Stimulated activated CD4-positive, alpha-beta T cell treated with anti-CD3 and anti-CD28 coated beads, Interleukin-12 subunit alpha, Interleukin-12 subunit beta, amount 100 ng/mL, for 48 hours (primary cell): Measurements from ENCODE around the gene GAN.

Experiments
- DNase-seq, 3 donors: peaks; one replicate each; pipeline ENCODE4 v3.0.0-alpha.2; 2020; ENCODE audit warnings: low read depth in 2 of 3, low spot score in 1 of 3

Gene GAN

DNA sequence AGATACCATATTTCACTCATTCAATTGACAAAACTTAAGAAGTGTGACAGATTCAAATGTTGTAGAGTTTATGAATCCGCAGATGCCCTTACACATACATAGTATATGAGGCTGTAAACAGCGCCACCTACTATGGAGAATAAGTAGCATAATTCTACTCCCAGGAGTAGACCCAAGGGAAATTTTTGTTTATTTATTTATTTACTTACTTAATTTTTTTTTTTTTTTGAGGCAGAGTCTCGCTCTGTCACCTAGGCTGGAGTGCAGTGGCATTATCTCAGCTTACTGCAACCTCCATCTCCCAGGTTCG is 35.5 kb downstream of the GAN start:
- DNase-seq = no peak

DNA sequence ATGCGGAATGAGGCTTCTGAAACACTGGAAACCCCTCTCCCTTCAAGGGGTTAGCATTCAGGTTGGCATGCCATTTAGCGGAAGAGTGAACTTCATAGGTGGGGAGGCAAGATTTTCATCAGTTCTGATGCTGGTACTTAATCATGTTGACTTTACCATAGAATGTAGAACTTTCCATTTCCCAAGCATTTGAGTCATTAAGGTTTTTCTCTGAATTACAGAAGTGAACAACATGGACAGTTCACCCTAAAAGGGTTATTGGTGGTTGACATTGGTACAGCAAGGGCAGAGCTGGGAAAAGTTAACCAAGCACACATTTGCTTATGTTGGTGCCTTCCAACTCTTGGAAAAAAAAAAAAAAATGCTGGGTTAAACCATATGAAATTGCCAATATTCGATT is 39.1 kb downstream of the GAN start:
- no peak for DNase-seq

DNA sequence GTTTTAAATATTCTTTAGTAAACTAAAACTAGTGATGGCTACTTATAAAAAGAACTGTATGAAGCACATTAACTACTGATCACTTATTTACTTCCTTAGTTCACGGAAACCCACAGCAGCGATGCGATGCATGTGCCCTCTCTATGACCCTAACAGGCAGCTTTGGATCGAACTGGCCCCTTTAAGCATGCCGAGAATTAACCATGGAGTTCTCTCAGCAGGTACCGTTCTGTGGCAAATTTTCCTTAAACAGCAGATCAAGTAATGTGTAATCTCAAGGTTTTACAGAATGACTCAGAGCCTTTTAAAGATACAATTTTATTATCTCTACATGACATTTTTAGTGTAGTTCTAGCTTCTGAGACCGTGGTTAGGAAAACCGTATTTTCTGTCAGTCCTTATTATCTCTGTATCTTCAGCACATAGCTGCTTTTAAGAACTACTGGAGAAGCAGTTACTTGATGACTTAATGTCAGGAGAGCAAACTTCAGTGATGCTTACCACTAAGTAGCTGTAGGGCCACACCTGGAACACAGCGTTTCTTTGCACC is 43.0 kb downstream of the GAN start:
- DNase-seq = no peak

DNA sequence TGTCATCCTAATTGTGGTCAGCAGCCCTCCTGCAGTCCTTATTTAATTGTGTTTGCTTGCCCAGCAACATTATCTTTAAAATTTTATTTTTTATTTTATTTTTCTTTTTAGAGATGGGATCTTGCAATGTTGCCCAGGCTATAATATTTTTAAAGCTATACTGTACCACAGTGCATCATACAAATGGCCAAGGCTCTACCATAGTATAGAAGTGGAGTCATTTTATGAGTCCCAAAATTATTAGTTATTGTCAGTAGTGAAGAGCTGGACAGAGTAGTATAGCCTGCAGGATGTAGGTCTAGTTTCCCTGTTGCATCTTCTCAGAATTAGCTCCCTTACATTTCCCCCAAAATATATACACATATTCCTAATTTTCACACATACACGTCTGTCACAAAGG is 44.1 kb downstream of the GAN start:
- no peak for DNase-seq

DNA sequence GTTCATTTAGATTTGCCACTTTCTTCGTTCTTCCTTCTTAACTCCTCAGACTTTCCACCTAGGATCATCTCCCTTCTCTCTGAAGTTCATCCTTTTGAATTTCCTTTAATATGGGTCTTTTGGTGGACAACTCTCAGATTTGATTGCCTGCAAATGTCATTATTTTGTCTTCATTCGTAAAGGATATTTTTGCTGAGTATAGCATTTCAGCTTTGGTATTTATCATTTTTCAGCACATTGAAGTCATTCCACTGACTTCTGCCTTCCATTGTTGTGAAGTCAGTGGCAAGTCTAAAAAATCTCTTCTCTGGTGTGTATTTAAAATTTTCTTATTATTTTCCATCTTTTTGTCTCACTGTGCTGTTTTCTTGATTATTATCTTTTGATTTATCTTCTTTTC is 45.4 kb downstream of the GAN start:
- DNase-seq = no peak

DNA sequence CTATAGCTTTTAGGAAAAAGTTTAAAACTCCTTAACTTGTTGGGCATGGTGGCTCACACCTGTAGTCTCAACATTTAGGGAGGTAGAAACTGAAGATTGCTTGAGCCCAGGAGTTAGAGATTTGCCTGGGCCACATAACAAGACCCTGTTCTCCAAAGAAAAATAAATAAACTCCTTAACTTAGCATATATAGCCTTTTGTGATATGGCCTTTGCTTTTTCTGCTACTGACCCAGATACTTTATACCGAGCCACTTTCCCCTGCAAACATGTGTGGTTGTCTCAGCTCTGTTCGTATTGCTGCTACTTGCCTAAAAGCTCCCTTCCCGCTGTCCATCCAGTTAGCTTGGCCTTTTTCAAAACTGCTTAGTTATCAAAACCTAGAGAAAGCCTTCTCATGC is 51.0 kb downstream of the GAN start:
- DNase-seq = no peak

DNA sequence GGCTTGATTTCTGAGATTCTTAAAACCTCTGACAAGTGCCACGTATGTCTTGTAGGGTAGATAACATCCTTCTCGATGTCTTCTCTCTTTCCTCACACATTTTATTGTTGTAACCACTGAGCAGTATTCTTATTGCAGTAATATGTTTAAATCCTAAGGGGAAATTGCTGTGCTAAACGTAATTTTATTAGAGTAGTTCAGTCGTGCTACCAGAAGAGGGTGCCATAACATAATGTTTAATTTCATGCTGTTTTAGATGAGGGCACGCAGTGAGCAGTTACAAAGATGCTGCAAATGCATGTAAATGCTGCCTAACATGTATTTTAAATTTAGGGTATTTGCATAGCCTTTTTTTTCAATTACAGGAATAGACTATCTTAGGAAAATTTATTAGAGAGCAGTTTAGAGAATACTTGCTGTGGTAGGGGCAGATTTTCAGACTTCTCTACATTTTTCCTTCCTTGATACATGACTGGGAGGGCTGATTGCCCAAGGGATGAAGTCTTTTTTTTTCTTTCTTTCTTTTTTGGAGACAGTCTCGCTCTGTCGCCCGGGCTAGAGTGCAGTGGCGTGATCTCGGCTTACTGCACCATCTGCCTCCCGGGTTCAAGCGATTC is 51.7 kb downstream of the GAN start:
- peak in 1 of 3 donors; percentile 8 for DNase-seq

DNA sequence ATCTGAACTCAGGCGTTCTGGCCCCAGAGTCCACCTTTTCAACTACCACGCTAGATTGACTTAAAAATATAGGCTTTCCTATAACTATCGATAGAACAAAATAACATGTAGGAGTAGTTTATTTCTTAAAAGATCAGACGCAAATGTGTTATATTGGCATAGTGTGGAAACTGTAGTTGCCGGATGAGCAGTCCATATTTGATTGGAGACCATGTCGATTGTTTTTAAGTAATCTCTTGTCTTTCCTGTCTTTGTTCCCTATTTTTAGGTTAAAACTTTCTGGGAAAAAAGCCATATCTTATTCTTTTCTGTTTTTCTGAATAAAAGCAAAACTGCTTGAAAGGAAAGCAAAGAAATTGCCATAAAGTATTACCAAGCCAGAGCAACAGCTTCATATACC is 53.1 kb downstream of the GAN start:
- DNase-seq = no peak

DNA sequence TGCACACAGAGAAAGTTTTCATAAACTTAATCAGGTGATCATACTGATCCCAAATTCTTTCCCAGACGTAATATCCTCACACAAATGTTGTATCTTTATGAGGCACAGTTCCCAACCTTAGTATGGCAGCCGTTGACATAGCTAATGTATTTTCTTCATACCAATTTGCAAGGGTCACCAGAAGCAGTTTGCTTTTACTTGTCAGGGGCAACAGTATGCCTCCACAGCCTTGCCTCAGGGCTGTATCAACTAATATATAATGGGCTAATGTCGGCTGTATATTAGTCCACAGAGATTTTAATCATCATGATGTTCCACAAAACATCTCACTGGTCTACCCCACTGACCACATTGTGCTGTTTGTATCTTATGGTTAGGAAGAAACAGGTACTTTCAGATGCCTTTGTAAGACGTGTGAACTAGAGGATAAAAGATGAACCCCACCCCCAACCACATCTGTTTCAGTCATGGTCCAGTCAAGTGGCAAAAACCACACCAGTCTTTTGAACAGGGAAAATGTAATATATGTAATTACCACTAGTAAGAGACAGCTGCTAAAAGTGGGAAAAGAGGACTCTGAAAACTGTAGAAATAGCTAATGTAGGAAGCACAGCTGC is 55.2 kb downstream of the GAN start:
- DNase-seq = no peak

DNA sequence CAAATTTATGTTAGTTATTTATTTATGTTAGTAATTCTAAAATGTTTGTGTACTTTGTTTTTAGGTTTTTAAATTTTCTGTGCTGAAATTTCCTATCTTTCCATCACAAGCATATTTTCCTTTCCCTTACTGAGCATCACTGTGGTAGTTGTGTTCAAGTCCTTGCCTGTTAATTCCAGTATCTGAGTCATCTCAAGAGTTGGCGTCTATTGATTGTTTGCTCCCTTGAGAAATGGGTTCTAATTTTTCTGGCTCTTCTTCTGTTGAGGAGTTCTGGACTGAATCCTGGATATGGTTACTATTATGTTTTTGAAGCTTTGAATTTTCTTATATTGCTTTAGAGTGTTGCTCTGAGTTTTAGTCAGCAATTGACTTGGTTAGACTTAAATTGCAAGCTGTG is 56.3 kb downstream of the GAN start:
- DNase-seq = no peak

DNA sequence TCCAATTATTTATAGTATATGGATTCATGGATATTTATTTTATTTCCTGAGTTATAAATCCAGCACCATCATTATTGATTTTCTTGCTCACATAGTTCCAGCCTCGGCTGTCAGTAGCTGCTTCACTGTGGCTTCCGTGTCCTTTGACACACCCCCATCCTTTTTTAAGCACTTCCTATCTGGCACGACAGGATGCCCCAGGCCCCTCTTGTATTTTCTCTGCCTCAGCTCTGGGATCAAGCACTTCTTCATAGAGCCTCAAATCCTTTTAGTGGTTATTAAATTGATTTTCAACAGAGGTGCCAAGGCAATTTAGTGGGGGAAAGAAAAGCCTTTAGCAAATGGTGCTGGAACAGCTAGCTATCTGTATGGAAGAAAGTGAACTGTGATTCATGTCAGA is 59.8 kb downstream of the GAN start:
- no peak for DNase-seq

DNA sequence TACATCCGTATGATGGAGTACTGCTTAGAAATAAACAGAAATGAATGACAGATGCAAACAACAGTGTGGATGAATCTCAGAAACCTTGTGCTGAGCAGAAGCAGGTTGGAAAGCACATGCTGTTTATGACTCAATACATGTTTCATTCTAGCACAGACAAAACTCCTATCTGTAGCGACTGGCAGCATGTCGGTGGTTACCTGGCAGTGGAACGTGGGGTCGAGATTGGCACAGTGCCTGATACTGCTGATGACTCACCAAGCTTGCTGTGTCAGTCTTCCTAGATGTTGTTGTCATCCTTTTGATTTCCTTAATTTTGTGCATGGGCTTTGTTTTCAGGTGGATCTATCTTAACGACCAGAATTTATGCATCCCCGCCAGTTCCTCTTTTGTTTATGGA is 62.1 kb downstream of the GAN start:
- peak in 1 of 3 donors; percentile 3 for DNase-seq

DNA sequence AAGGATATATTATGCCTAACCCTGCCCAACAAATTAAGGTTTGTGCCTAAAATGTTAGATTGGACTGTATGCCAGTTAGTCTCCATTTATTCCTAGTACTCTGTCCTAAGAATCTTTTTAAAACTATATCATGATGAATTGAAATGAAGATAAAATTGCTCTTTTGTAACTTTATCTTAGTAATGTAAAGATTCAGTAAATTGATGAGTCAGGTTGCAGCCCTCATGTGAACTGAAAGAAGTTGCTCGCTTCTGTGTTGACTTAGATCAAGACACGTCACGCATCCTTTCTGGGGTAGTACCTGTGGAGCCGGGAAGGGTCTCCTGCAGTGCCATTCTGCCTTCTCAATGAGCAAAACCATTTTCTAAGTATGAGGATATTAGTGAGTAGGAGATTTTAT is 63.3 kb downstream of the GAN start:
- DNase-seq = no peak

DNA sequence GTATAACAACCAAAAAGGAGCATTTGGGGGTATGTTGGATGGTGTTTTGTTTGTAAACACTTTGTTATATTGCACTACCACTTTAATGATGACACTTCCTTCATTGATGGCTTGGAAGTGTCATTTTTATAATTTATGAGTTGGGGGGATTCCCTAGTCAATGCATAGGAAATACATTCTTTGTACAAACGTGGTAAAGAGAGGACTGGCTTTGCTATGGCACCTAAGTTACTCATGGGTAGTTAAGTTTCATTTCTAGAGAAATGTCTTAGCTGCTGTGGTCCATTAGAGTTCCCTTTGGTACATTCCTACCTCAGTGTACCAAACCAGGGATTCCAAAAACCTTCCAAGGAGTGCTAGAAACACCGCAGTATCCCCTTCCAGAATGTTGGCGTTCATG is 66.2 kb downstream of the GAN start:
- DNase-seq = no peak

DNA sequence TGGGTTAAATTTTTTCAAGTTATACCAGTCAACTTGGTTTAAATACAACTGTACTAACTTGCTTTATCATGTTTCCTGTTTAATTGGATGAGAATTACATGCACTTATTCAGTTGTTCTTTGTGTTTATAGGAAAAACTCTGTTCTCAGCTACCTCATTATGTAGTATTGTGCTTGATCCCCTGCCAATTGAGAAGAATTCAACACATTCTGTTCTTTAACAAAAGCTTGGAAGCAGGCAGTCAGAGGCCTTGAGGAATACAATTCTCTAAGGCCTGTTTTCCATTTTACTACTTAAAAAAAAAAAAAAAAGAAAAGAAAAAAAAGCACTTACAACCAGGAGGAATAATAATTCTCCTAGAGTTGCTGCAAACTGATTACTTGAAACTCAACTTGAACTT is 69.2 kb downstream of the GAN start:
- DNase-seq = no peak

DNA sequence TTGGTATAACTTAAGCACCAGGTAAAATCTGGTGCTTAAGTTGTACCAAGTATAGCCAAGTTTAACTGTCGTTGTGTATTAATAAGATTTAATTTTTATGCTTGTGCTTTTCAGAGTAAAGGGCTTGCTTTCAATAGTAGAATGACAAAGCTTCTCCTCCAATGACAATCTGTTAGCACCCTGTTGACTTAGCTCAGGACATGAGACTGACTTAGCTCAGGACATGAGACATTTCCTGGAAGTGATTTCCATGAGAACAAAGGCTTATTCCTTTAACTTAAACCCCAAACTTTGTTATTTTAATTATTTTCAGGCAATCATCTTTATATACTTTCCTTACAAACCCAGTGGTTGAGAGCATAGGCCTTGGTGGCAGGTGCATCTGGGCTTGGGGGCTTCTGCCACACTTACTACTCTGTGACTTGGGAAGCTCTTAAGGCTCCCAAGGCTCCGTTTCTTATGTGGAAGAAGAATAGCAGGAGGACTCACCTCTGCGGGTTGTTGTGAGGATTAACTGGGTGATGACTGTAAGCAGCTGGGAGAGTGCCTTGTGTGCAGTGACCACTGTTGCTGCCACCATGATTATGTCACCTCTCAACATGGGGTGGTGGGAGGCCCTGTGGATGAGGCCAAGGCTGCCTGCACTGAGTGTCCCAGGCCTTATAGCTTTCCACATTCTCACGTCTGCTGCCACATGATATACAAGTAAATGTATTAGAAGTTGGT is 70.4 kb downstream of the GAN start:
- no peak for DNase-seq

DNA sequence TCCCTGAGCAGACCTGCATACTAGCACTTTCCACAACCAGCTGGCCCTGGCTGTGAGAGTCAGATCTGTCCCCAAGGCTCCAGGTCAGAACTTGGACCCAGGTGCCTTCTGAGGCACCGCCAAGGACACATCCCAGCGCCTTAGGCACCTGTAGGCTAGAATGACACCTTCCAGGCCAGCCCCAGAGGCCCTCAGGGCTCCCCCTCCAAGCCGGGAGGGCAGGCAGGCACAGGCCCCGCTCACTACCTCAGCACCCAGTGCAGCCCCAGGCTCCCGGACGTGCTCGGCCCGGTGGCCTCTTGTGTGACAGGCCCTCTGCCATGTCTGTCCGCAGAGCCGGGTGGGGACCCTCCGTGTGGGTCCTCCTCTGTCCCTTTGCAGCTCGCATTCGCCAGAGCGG is 73.6 kb downstream of the GAN start:
- no peak for DNase-seq

DNA sequence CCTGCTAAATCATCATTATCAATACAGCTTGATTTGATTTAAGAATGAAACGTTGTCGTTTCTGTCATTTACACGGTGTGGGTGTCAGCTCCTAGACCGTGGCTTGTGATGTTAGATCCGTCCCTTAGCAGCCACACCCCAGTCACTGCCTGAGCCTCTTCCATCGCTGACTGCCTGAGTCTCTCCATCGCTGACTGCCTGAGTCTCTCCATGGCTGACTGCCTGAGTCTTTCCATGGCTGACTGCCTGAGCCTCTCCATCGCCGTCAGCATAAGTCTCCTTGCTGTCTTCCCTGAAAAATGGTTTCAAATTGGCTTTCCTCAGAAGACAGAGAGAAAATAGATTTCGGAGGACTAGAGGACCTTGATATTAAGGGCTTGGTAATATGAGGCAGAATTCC is 76.1 kb downstream of the GAN start:
- DNase-seq = no peak

DNA sequence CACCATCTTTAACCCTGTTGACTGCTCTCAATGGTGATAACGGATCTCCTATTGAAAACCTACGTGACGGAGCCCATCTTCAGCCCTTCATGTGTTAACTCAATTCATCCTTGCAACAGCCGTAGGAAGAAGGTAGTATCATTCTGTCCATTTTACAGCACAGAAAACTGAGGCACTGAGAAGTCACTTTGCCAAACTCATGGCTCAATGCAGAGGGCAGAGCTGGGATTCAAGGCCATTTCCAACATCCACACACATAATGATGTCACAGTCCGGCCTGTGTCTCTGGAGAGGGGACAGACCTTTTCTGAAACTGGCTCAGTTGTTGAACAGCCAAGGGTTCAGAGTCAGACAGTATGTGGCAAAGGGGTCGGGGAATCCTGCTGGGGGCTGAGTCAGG is 77.2 kb downstream of the GAN start:
- DNase-seq = no peak

DNA sequence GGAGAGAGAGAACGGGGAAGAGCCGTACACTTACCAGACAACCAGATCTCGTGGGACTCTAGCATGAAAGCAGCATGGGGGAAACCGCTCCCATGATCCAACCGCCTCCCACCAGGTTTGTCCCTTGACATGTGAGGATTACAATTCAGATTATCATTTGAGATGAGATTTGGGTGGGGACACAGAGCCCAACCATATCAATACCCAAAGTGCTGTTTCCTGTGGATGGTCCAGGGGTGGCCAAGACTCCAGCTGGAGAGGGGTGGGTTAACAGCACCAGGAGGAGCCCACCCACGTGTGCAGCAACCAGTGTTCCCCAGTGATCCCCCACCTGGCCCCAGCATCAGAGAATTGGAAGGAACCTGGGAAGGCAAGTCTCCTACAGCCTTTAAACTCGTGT is 79.7 kb downstream of the GAN start:
- DNase-seq = no peak

DNA sequence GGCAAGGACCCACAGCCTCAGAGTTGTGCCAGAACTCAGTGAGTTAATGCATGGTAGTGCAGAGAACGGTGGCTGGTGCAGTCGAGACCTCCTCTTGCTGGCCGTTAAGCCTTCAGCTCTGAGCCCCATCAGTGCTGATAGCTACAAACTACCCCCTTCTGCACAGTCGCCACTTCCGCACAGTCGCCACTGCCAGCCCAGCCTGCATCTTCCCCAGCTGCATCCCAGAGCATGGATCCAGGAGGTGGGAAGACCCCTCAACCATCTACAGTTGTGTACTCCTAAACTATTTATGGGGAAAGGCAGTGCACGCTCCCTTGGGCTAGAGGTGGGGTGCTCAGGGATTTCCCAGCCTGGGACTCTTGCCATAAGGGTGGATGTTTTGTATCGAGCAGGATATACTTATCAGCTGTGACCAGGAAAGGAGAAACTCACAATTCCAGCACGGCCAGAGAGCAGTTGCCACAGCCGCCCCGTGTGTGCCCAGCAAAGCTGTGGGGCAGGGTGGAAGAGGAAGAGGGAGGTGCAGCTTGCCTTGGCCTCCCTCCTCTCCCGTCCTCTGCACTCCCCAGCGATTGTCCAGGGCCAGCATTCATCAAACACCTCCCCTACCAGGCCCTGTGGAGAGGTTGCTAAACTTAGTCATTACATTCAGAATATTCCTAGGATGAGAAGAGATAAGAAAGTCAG is 80.3 kb downstream of the GAN start:
- no peak for DNase-seq
